ENCODE results near the gene STEAP2. TPM values are rescaled to one million over a fixed set of nuclear protein-coding genes. Genes with fewer than 3 reads are reported as not detected.
"Not testable (repeated sequence)": the region's sequence is repeated elsewhere in the genome, so short reads cannot be mapped to it uniquely, and the experiment has no call there.

STEAP2 gene
- total RNA-seq, 8 experiments from 2014 or later, result 1.4 to 12.3 (median 6.9) TPM

- Histone ChIP-seq H3K4me1 (replicated peaks in 1 of 2) (peaks cover 16 to 23% of the 10 kb centered on the region in 2 donors), H3K27ac (peak overlapping the region in 1 of 2 donors; percentile 35), H3K4me3 (peak overlapping the region; percentile 72 to 94 (median 88))
- 0 to 46% (median 17%) methylated on average over 1 to 6 of the region's 6 CpGs; no CpG with 5 or more reads in 4 of the 10 experiments for WGBS, 10 experiments
- ATAC-seq (replicated peaks in 6 of 8), result no peak
- in situ Hi-C loops (cut with MboI; ENCODE audit: low pct_unique_long_range_greater_than_20kb in 2 of 9, low sequenced_read_pairs in 9 of 9, unreplicated experiment in 9 of 9), result no loop called here
These were observed 33.0 kb downstream of the STEAP2 start for GRCh38 chr7:90244565-90244908.

GRCh38 chr7:90244909-90245851, 33.6 kb downstream of the STEAP2 start, which contains the start of gene CFAP69:
CFAP69 (plus strand) TSS chr7:90245174; CDS start chr7:90245425, 251 bp downstream.
- peak within 1 kb of the TSS in 1 of 2 donors; percentile 35 for H3K27ac ChIP-seq
- ATAC-seq (replicated peaks in 6 of 8), result peak; percentile 81 to 94 (median 90)
- WGBS, 10 experiments, result 0 to 4% (median 1%) methylated on average over 4 to 26 of the region's 59 CpGs; no CpG with 5 or more reads in 3 of the 10 experiments

GRCh38 chr7:90246171-90246570, 34.6 kb downstream of the STEAP2 start:
- in situ Hi-C loops (cut with MboI; ENCODE audit: low pct_unique_long_range_greater_than_20kb in 2 of 9, low sequenced_read_pairs in 9 of 9, unreplicated experiment in 9 of 9), result no loop called here
- Histone ChIP-seq H3K4me3 (peak overlapping the region; percentile 72 to 94 (median 88)), H3K27ac (no peak overlapping the region), H3K4me1 (replicated peaks in 1 of 2) (peaks cover 16 to 23% of the 10 kb centered on the region in 2 donors)
- no peak for ATAC-seq (replicated peaks in 6 of 8)
- WGBS, 10 experiments, result 0 to 36% (median 5%) methylated on average over 2 to 6 of the region's 9 CpGs; no CpG with 5 or more reads in 2 of the 10 experiments

More at GRCh38 chr7:90244909-90245851, 33.6 kb downstream of the STEAP2 start, which contains the start of gene CFAP69:
- H3K4me1 ChIP-seq (replicated peaks in 1 of 2), result peaks cover 16 to 23% of the 10 kb centered on the region in 2 donors
- H3K4me3 ChIP-seq, result peak within 1 kb of the TSS; percentile 72 to 94 (median 88)
- in situ Hi-C loops (cut with MboI; ENCODE audit: low pct_unique_long_range_greater_than_20kb in 2 of 9, low sequenced_read_pairs in 9 of 9, unreplicated experiment in 9 of 9), result no loop called here

- in situ Hi-C loops (cut with MboI; ENCODE audit: low pct_unique_long_range_greater_than_20kb in 2 of 9, low sequenced_read_pairs in 9 of 9, unreplicated experiment in 9 of 9), result no loop called here
- 48 to 95% (median 83%) methylated on average over 1 to 3 of the region's 3 CpGs for WGBS, 10 experiments
These were observed 37.2 kb downstream of the STEAP2 start for GRCh38 chr7:90248706-90249105.

GRCh38 chr7:90250601-90251303, 39.2 kb downstream of the STEAP2 start:
- ATAC-seq (replicated peaks in 6 of 8), result peak in 3 of 8 experiments; percentile 29 to 65 (median 32)
- in situ Hi-C loops (cut with MboI; ENCODE audit: low pct_unique_long_range_greater_than_20kb in 2 of 9, low sequenced_read_pairs in 9 of 9, unreplicated experiment in 9 of 9), result loop anchor here in 2 of 9 experiments (25.0 kb wide), 1 partner anchor 88 kb away; the partner anchor contains the start of gene STEAP1 (in 2 of the 2)
- Histone ChIP-seq H3K27ac (no peak overlapping the region), H3K4me3 (no peak overlapping the region), H3K4me1 (replicated peaks in 1 of 2) (peaks cover 7 to 8% of the 10 kb centered on the region in 2 donors)
- WGBS, 10 experiments, result 10 to 100% (median 88%) methylated on average over 1 to 3 of the region's 3 CpGs; no CpG with 5 or more reads in 1 of the 10 experiments

More at GRCh38 chr7:90248706-90249105, 37.2 kb downstream of the STEAP2 start:
- Histone ChIP-seq H3K27ac (no peak overlapping the region), H3K4me1 (replicated peaks in 1 of 2) (peaks cover 11 to 12% of the 10 kb centered on the region in 2 donors), H3K4me3 (no peak overlapping the region)
- no peak for ATAC-seq (replicated peaks in 6 of 8)

GRCh38 chr7:90251304-90251635, 39.7 kb downstream of the STEAP2 start:
- 0 to 100% (median 100%) methylated on average over 1 of the region's 1 CpG; no CpG with 5 or more reads in 3 of the 10 experiments for WGBS, 10 experiments

GRCh38 chr7:90256011-90256410, 44.5 kb downstream of the STEAP2 start:
- H3K4me1 ChIP-seq (replicated peaks in 1 of 2); H3K4me3 ChIP-seq; ATAC-seq (replicated peaks in 6 of 8); H3K27ac ChIP-seq: not testable (repeated sequence)
- 76 to 100% (median 89%) methylated on average over 1 to 5 of the region's 5 CpGs for WGBS, 10 experiments
- in situ Hi-C loops (cut with MboI; ENCODE audit: low pct_unique_long_range_greater_than_20kb in 2 of 9, low sequenced_read_pairs in 9 of 9, unreplicated experiment in 9 of 9), result loop anchor here in 2 of 9 experiments (25.0 kb wide), 1 partner anchor 94 kb away; the partner anchor contains the start of gene STEAP1 (in 2 of the 2)

More at GRCh38 chr7:90251304-90251635, 39.7 kb downstream of the STEAP2 start:
- Histone ChIP-seq H3K4me1 (replicated peaks in 1 of 2) (peaks cover 5% of the 10 kb centered on the region in 2 donors), H3K27ac (no peak overlapping the region), H3K4me3 (no peak overlapping the region)
- ATAC-seq (replicated peaks in 6 of 8), result no peak
- in situ Hi-C loops (cut with MboI; ENCODE audit: low pct_unique_long_range_greater_than_20kb in 2 of 9, low sequenced_read_pairs in 9 of 9, unreplicated experiment in 9 of 9), result loop anchor here in 2 of 9 experiments (25.0 kb wide), 1 partner anchor 89 kb away; the partner anchor contains the start of gene STEAP1 (in 2 of the 2)

GRCh38 chr7:90256778-90257177, 45.2 kb downstream of the STEAP2 start:
- no peak overlapping the region for H3K27ac ChIP-seq
- in situ Hi-C loops (cut with MboI; ENCODE audit: low pct_unique_long_range_greater_than_20kb in 2 of 9, low sequenced_read_pairs in 9 of 9, unreplicated experiment in 9 of 9), result loop anchor here in 2 of 9 experiments (25.0 kb wide), 1 partner anchor 94 kb away; the partner anchor contains the start of gene STEAP1 (in 2 of the 2)

GRCh38 chr7:90261441-90261840, 49.9 kb downstream of the STEAP2 start:
- ATAC-seq (replicated peaks in 6 of 8), result no peak
- H3K4me1 ChIP-seq (replicated peaks in 1 of 2), result no peaks in the 10 kb centered on the region
- no peak overlapping the region for H3K27ac ChIP-seq
- H3K4me3 ChIP-seq, result no peak overlapping the region
- in situ Hi-C loops (cut with MboI; ENCODE audit: low pct_unique_long_range_greater_than_20kb in 2 of 9, low sequenced_read_pairs in 9 of 9, unreplicated experiment in 9 of 9), result loop anchor here in 2 of 9 experiments (25.0 kb wide), 1 partner anchor 99 kb away; the partner anchor contains the start of gene STEAP1 (in 2 of the 2)

More at GRCh38 chr7:90256778-90257177, 45.2 kb downstream of the STEAP2 start:
- 0 to 100% (median 100%) methylated on average over 1 of the region's 1 CpG; no CpG with 5 or more reads in 4 of the 10 experiments for WGBS, 10 experiments
- Histone ChIP-seq H3K4me1 (replicated peaks in 1 of 2) (no peaks in the 10 kb centered on the region), H3K4me3 (no peak overlapping the region)
- ATAC-seq (replicated peaks in 6 of 8), result no peak

- no peaks in the 10 kb centered on the region for H3K4me1 ChIP-seq (replicated peaks in 1 of 2)
- H3K27ac ChIP-seq, result no peak overlapping the region
- peak in 4 of 8 experiments; percentile 44 to 60 (median 53) for ATAC-seq (replicated peaks in 6 of 8)
- H3K4me3 ChIP-seq, result no peak overlapping the region
- in situ Hi-C loops (cut with MboI; ENCODE audit: low pct_unique_long_range_greater_than_20kb in 2 of 9, low sequenced_read_pairs in 9 of 9, unreplicated experiment in 9 of 9), result loop anchor here in 2 of 9 experiments (25.0 kb wide), 1 partner anchor 100 kb away; the partner anchor contains the start of gene STEAP1 (in 2 of the 2)
These were observed 50.9 kb downstream of the STEAP2 start for GRCh38 chr7:90262438-90262837.

- Histone ChIP-seq H3K4me1 (replicated peaks in 1 of 2) (no peaks in the 10 kb centered on the region), H3K27ac (no peak overlapping the region), H3K4me3 (no peak overlapping the region)
- in situ Hi-C loops (cut with MboI; ENCODE audit: low pct_unique_long_range_greater_than_20kb in 2 of 9, low sequenced_read_pairs in 9 of 9, unreplicated experiment in 9 of 9), result loop anchor here in 2 of 9 experiments (25.0 kb wide), 1 partner anchor 105 kb away; the partner anchor contains the start of gene STEAP1 (in 2 of the 2)
- ATAC-seq (replicated peaks in 6 of 8), result no peak
- 0 to 100% (median 75%) methylated on average over 2 to 3 of the region's 3 CpGs for WGBS, 10 experiments
These were observed 55.3 kb downstream of the STEAP2 start for GRCh38 chr7:90266808-90267207.

- in situ Hi-C loops (cut with MboI; ENCODE audit: low pct_unique_long_range_greater_than_20kb in 2 of 9, low sequenced_read_pairs in 9 of 9, unreplicated experiment in 9 of 9), result loop anchor here in 2 of 9 experiments (25.0 kb wide), 1 partner anchor 105 kb away; the partner anchor contains the start of gene STEAP1 (in 2 of the 2)
- Histone ChIP-seq H3K4me1 (replicated peaks in 1 of 2) (no peaks in the 10 kb centered on the region), H3K4me3 (no peak overlapping the region), H3K27ac (no peak overlapping the region)
- WGBS, 10 experiments, result 27 to 98% (median 85%) methylated on average over 3 to 5 of the region's 5 CpGs; no CpG with 5 or more reads in 1 of the 10 experiments
- ATAC-seq (replicated peaks in 6 of 8), result no peak
These were observed 55.8 kb downstream of the STEAP2 start for GRCh38 chr7:90267263-90267858.
